KOPT-K1 (cell line): Measurements from ENCODE around the gene WDR33.
"Not testable (repeated sequence)": the region's sequence is repeated elsewhere in the genome, so short reads cannot be mapped to it uniquely, and the experiment has no call there.

Source experiments
- H3K27ac ChIP-seq: fragments of 200-600 bp; sonication (generic); 2 replicates; pipeline ENCODE4 v1.5.1; 2016; ENCODE audit warnings: antibody characterized with exemption, mild to moderate bottlenecking, low read depth, low read length; ENCODE audit not compliant: poor library complexity, severe bottlenecking
- H3K36me3 ChIP-seq: fragments of 200-600 bp; sonication (generic); 2 replicates; pipeline ENCODE4 v1.5.1; 2017; ENCODE audit warnings: antibody characterized with exemption, mild to moderate bottlenecking, low read length, moderate library complexity; ENCODE audit not compliant: insufficient read depth
- H3K9me3 ChIP-seq: fragments of 200-600 bp; sonication (generic); 2 replicates; pipeline ENCODE4 v1.5.1; 2017; ENCODE audit warnings: antibody characterized with exemption, low read length, mild to moderate bottlenecking; ENCODE audit not compliant: insufficient read depth, poor library complexity, severe bottlenecking

The WDR33 gene

DNA sequence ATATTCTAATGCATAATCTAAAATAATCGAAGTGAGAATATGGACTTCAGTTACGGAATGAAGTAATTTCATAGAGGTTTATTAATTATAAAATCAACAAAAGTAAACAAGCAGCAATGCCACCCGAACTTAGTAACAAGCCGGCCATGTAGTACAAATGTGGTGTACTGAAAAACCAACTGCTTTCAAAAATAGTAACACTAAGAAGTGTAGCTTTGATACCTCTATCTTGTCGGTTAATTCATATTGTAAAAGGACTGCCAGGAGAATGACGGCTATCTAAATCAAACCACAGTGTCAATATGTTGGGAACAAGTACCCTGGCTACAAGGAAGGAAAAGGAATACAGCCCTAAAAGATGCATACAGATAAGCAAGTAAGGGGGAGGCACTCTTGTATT lies 48.5 kb downstream of the WDR33 start:
- Histone ChIP-seq H3K27ac (no peak overlapping the region), H3K36me3 (peaks cover 99% of the 10 kb centered on the region), H3K9me3 (no peaks in the 10 kb centered on the region)

DNA sequence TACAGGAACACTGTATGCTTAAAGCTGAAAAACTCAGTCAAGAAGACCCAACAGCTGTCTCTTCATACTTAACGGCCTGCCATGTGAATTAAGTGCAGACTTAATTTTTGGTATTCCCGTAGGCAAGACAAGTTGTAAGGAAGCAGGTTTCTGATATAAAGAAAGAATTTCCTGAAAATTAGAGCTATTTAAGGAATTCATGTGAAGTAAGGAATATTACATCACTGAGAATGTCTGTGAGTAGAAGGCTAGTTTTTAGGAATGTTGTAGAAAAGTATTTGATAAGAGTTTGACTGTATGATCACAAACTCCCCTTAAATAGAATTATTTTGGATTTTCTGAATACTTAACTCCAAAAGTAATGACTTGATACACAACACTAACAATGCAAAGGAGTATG lies 51.0 kb downstream of the WDR33 start:
- Histone ChIP-seq H3K27ac (no peak overlapping the region), H3K9me3 (no peaks in the 10 kb centered on the region), H3K36me3 (peaks cover 95% of the 10 kb centered on the region)

DNA sequence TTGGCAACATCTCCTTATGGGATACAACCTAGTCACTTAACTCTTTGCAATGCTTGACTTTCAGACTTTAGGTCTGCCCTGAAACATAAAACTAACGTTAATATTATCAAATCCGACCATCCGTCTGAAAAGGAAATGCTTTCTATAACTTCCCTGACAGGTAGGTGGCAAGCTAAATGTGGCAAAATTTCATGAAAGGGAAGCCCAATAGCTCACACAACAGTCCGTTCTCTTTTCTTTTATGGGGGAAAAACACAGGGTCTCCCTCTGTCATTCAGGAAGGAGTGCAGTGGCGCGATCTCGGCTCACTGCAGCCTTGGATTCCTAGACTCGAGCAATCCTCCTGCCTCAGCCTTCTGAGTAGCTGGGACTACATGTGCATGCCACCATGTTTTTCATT lies 56.8 kb downstream of the WDR33 start:
- Histone ChIP-seq H3K36me3 (peaks cover 82% of the 10 kb centered on the region), H3K9me3 (no peaks in the 10 kb centered on the region), H3K27ac (no peak overlapping the region)

DNA sequence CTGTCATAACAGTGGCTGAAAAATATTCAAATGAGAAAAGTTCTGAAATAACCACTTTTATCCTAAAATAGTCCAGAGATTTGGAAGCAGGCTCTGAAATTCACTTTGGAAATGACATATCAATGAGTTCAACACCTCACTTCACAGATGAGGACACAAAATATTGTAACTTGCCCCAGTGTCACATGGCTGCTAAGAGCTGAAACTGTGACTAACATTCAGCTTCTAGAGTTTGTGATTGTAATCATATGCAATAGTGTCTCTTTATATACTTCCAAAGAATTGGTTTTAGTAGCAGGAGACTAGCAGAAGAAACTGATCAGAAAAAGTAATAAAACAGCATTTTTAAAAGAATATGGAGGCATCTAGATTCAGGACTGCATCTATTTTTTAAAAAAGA lies 57.6 kb downstream of the WDR33 start:
- H3K27ac ChIP-seq = no peak overlapping the region
- peaks cover 82% of the 10 kb centered on the region for H3K36me3 ChIP-seq
- no peaks in the 10 kb centered on the region for H3K9me3 ChIP-seq

DNA sequence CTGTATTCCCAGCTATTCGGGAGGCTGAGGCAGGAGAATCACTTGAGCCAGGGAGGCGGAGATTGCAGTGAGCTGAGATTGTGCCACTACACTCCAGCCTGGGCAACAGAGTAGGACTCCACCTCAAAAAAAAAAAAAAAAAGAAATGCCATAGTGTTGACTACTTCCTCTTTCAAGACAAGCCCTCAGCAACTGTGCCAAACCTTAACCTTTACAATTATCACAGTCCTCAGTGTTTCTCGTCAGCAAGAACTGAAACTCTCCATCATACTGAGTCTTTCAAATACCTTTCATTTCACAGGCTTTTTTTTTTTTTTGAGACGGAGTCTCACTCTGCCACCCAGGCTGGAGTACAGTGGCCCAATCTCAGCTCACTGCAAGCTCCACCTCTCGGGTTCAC lies 61.4 kb downstream of the WDR33 start:
- not testable (repeated sequence) for H3K9me3 ChIP-seq, H3K27ac ChIP-seq
- H3K36me3 ChIP-seq = peaks cover 86% of the 10 kb centered on the region

DNA sequence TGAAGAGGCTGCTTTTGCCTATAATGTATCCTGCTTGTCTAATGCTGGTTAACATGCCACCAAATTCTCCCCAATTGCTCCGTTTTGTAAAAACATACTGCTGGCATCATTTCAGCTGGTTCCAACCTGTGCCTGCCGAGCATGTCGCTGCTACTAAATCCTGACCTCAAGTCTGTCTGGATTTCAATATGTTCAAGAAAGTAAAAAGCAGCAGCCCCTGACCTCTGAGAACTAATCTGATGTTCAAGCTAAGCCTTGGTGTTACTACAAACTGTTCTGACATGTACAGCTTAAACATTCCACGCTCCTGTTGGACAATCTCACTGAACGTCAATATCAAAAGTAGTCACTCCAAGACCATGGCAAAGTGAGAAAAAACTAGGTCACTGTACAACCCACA lies 63.4 kb downstream of the WDR33 start:
- Histone ChIP-seq H3K36me3 (peaks cover 82% of the 10 kb centered on the region), H3K9me3 (no peaks in the 10 kb centered on the region), H3K27ac (no peak overlapping the region)

DNA sequence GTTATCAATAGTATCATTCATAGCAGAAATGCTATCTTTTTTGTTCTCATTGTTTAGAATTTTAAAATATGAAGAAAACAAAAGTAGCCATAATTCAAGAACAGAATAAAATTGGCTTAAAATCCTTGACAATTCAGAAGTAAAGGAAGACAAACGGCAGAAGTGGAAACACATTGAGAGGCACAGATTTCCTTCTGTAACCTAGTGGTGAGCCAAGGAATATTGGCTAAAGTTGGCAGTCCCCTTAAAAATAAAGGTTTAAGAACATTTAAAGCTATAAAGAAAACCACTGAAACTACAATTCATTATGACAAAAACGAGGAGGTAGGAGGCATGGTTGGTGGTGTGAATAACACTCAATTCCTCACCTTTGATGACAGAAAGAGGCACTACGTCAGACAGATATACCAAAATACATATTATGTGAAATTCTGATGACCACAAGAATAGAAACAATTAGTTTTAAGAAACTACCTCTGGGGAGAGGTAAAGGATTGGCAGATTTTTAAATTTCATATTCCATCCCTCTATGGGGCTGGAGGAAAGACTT lies 67.4 kb downstream of the WDR33 start:
- no peaks in the 10 kb centered on the region for H3K9me3 ChIP-seq
- H3K27ac ChIP-seq = no peak overlapping the region
- peaks cover 85% of the 10 kb centered on the region for H3K36me3 ChIP-seq

DNA sequence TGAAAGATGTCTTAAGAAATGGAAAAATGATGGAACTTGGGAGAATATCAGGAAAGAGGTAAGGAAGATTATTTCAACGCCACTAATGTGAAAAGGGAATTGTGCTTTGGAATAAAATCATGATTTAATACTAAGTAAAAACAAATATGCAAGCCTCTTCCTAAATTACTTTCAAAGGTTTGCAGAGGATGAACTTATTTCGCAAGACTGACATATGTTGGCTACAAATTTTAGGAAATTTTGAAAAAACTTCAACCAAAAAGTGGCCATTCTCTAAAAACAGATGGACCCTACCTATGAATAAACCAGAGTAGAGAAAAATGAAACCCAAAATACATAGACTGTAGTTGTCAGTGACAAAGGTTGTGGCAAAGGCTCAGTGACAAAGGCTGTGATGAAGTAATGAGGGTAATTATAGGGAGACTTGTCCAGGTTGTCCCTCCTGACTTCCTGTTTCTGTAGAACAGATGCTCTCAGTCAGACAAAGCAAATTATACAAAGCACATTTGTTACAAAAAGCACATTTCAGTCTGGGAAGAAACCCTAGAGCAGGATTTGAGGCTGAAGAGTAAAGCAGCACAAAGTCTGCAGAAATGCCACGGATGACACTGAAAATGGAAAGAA lies 70.2 kb downstream of the WDR33 start:
- Histone ChIP-seq H3K9me3 (no peaks in the 10 kb centered on the region), H3K27ac (no peak overlapping the region), H3K36me3 (peaks cover 81% of the 10 kb centered on the region)

DNA sequence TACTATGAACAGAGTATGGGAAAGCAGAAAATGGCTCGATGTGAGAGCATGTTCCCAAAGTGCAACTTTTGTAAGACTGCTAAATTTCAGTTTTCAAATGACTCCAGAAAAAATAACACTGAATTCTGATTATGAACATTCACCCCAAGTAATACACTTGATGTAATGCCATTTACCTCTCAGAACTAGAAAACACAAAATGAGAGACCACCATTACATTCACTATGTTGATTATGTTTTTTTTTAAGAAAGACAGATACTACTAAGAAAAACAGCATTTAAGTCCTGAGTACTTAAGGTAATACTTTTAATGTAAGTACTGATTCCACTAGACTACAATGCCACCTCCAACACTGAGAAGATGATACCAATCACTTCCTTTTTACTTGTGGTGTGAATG lies 71.2 kb downstream of the WDR33 start:
- H3K27ac ChIP-seq = no peak overlapping the region
- no peaks in the 10 kb centered on the region for H3K9me3 ChIP-seq
- peaks cover 71% of the 10 kb centered on the region for H3K36me3 ChIP-seq

DNA sequence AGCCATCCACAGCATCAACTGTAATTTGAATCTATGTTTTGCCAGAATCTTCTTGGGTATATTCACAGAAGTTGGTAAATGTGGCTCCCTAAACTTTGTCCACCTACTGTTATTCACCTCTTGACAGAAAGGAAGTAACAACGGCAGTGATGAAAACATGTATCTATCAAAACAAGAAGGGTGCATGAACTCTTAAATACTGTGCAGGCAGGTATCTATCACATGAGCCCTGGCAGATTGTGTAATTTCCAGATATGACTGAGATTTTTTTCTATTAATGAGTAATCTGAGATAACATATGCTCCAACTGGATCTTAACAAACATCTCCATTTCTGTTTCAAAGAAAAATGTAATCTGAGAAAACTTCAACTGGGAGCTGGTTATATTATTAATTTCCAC lies 73.1 kb downstream of the WDR33 start:
- Histone ChIP-seq H3K9me3 (no peaks in the 10 kb centered on the region), H3K36me3 (peaks cover 56% of the 10 kb centered on the region), H3K27ac (no peak overlapping the region)

DNA sequence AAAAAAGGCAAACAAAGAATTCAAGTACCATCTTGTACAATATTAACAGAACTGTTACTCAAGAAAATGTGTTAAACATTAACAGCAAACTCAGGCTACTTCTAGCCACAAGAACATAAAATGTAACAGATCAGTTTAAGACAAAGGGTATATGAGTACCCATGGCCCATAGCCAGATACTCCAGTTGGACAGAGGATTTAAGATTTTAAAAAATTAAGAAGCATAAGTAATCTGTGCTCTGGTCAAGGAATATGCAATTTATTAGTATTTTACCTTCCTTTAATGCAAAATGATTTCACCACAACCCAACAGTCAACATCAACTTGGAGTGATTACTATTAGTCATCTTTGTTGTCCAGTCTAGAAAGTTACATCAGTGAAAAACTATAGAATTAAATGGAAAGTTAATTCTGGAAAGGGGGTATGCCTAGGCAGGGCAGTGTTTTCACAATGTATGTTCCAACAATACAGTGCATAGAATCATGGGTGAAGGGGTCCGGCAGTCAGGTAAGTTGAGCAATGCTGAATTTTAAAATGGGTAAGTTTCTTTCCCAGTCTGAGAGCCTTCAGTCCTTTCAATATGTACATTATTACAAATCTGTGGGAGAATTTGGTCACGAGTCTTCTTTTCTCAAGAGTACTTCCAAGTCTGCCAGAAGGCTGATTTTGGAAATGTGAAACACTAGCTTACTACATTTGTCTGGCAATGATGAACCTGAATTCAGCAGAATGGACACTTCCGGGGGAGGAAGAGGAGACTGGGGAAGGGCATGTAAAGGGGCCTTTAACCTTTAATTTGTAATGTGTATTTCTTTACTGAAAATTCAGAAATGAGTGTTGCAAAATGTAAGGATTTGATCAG lies 75.2 kb downstream of the WDR33 start:
- no peaks in the 10 kb centered on the region for H3K9me3 ChIP-seq
- peaks cover 46% of the 10 kb centered on the region for H3K36me3 ChIP-seq
- no peak overlapping the region for H3K27ac ChIP-seq

DNA sequence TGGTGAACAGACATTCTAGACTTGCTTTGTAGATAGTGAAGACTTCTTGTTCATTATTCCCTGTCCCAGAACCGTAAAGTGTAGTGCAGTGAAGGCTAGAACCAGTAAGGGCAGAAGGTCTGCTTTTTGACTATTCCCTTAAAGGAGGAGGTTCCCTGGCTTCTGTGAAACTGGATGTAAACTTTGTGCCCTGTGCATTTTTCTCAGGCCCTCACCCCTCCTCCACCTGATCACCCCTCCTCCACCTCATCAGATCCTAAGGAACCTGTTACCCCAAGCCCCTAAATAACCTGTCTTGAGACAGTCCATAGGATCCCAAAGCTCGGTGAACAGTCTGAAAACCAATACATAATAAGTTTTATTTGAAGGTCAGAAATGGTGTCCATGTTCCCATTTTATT lies 75.9 kb downstream of the WDR33 start:
- H3K9me3 ChIP-seq = no peaks in the 10 kb centered on the region
- peaks cover 39% of the 10 kb centered on the region for H3K36me3 ChIP-seq
- no peak overlapping the region for H3K27ac ChIP-seq

DNA sequence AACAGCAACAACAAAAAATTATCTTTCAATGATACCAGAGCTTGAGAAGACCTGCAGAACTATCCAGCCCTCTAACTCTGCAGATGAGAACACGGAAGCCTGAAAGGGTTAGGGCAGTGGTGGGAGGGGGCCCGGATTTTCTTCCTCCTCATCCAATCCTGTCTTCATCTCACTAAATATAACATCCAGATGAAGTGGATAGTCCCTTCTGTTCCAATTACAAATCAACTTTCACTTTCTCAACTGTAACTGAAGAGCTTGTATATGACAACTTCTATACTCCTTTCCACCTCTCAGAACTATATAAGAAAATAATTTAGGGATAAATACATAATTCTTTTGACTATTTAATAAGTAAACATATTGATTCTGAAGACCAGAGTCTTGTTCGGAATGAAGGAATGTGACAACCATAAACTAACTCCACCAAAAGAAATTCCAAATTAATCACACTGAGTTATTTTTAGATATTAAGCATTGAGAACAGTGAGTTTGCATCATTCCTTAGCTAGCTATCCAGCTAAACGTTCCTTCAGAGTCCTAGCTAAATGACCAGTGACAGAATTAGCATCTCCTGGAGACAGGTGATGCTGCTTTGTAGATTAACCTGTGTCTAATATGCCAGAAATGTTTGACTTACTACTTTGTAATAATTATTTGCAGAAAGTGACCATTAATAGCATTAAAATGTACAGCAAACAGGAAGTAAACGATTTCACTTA lies 77.0 kb downstream of the WDR33 start:
- Histone ChIP-seq H3K9me3 (no peaks in the 10 kb centered on the region), H3K36me3 (peaks cover 28% of the 10 kb centered on the region), H3K27ac (no peak overlapping the region)

DNA sequence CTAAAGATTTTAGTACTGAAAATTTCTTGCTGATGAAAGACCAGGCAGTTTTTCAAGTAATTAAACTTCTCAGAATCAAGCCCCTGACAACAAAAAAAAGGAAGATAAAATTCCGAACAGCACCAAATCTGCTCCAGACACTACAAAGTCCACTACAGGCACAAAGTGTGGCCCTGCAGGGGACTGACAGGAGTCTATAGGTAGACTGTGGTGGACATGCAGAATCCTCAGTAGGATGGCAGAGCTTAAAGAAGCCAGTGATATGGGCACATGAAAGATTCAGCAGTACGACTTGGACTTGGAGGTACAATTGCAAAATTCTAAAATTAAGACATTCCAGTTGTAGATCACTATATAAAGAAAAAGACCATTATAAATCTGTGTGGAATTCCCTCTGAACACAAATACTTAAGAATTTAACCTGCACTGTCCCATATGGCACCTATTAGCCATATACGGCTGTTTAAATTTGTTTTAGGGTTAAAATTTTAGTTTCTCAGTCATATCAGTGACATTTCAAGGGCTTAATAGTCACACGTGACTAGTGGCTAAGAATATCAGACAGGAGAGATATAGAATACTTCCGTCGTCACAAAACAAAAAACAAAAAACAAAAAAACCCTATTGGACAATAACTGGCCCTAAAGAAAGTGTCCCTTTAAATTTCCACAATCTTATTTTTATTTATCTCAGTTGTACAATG lies 77.7 kb downstream of the WDR33 start:
- Histone ChIP-seq H3K36me3 (peaks cover 21% of the 10 kb centered on the region), H3K27ac (no peak overlapping the region), H3K9me3 (no peaks in the 10 kb centered on the region)
